Neural progenitor cell (in vitro differentiated cells): ENCODE results near the gene PPP2R1A. TPM values are rescaled to one million over a fixed set of nuclear protein-coding genes. Genes with fewer than 3 reads are reported as not detected.
"Not testable (repeated sequence)": the region's sequence is repeated elsewhere in the genome, so short reads cannot be mapped to it uniquely, and the experiment has no call there.

Experiments used
- DNase-seq: peaks from one replicate; pipeline ENCODE4 v3.0.0-alpha.2; 2016; ENCODE audit warnings: low spot score
- H2AFZ ChIP-seq: fragments of 200-600 bp; sonication (generic); replicated peaks from 2 replicates; pipeline ENCODE4 v1.6.1; 2016; ENCODE audit warnings: antibody characterized with exemption
- H3F3A ChIP-seq: fragments of 200-600 bp; sonication (generic); 2 replicates; pipeline ENCODE4 v1.6.1; 2016; ENCODE audit warnings: antibody characterized with exemption, low read depth
- H3K27ac ChIP-seq: fragments of 200-600 bp; sonication (generic); 2 replicates; pipeline ENCODE4 v1.5.1; 2016; ENCODE audit warnings: mild to moderate bottlenecking
- H3K27me3 ChIP-seq: fragments of 200-600 bp; sonication (generic); 2 replicates; pipeline ENCODE4 v1.6.1; 2016; ENCODE audit warnings: mild to moderate bottlenecking, moderate library complexity
- H3K36me3 ChIP-seq: fragments of 200-600 bp; sonication (generic); 2 replicates; pipeline ENCODE4 v1.5.1; 2016
- H3K4me1 ChIP-seq: fragments of 200-600 bp; sonication (generic); 2 replicates; pipeline ENCODE4 v1.6.1; 2016; ENCODE audit warnings: mixed run types
- H3K4me2 ChIP-seq: fragments of 200-600 bp; sonication (generic); 2 replicates; pipeline ENCODE4 v1.6.1; 2016
- H3K4me3 ChIP-seq: fragments of 200-600 bp; sonication (generic); 2 replicates; pipeline ENCODE4 v1.5.1; 2016
- H3K79me2 ChIP-seq: fragments of 200-600 bp; sonication (generic); 2 replicates; pipeline ENCODE4 v1.6.1; 2016; ENCODE audit warnings: low read depth
- H3K9ac ChIP-seq: fragments of 200-600 bp; sonication (generic); 2 replicates; pipeline ENCODE4 v1.6.1; 2016
- H3K9me3 ChIP-seq: fragments of 200-600 bp; sonication (generic); 2 replicates; pipeline ENCODE4 v1.5.1; 2016; ENCODE audit warnings: low read depth
- H4K20me1 ChIP-seq: fragments of 200-600 bp; sonication (generic); 2 replicates; pipeline ENCODE4 v1.6.1; 2016; ENCODE audit warnings: low read depth
- H3K27ac Mint-ChIP-seq: 3 replicates; pipeline ENCODE4 v1.8.0; 2021; ENCODE audit warnings: mixed read lengths
- H3K27me3 Mint-ChIP-seq: 2 replicates; pipeline ENCODE4 v1.8.0; 2022; ENCODE audit warnings: low read depth, mild to moderate bottlenecking, inconsistent platforms, moderate library complexity, mixed read lengths; ENCODE audit not compliant: insufficient read depth
- H3K36me3 Mint-ChIP-seq: 3 replicates; pipeline ENCODE4 v1.8.0; 2021; ENCODE audit warnings: mixed read lengths
- H3K4me1 Mint-ChIP-seq: 3 replicates; pipeline ENCODE4 v1.8.0; 2021; ENCODE audit warnings: mixed read lengths
- H3K4me3 Mint-ChIP-seq: 3 replicates; pipeline ENCODE4 v1.8.0; 2021; ENCODE audit warnings: mild to moderate bottlenecking, moderate library complexity, mixed read lengths
- H3K9me3 Mint-ChIP-seq: 3 replicates; pipeline ENCODE4 v1.8.0; 2020; ENCODE audit warnings: mixed read lengths
- CTCF ChIP-seq: fragments of 200-600 bp; sonication (generic); IDR thresholded peaks from 2 replicates; pipeline ENCODE4 v1.5.1; 2017; ENCODE audit warnings: antibody characterized with exemption, mild to moderate bottlenecking
- EZH2 ChIP-seq: fragments of 200-600 bp; sonication (generic); IDR thresholded peaks from 2 replicates; pipeline ENCODE4 v1.6.1; 2017; ENCODE audit warnings: antibody characterized with exemption, mild to moderate bottlenecking, moderate library complexity
- EZH2phosphoT487 ChIP-seq: fragments of 200-600 bp; sonication (generic); IDR thresholded peaks from 2 replicates; pipeline ENCODE4 v1.6.1; 2017; ENCODE audit warnings: antibody characterized with exemption
- total RNA-seq: library from RNA; depleted of rRNA; stranded (reverse); fragments of >200 nt; gene quantifications from 2 replicates; pipeline ENCODE4 v1.2.3, GENCODE V29; 2015; ENCODE audit warnings: low replicate concordance

PPP2R1A gene
- total RNA-seq, 1 donor from 2014 or later = 218 TPM

- H3K79me2 ChIP-seq = peaks cover 91% of the 10 kb centered on the region
- DNase-seq = no peak
- Mint-ChIP-seq H3K27me3 (peaks cover 2% of the 10 kb centered on the region), H3K36me3 (peaks cover 63% of the 10 kb centered on the region), H3K9me3 (peaks cover 3% of the 10 kb centered on the region), H3K27ac (no peak overlapping the region), H3K4me3 (no peak overlapping the region), H3K4me1 (no peaks in the 10 kb centered on the region)
- H3K27me3 ChIP-seq = no peaks in the 10 kb centered on the region
- H3K27ac ChIP-seq = no peak overlapping the region
- no peak overlapping the region for H2AFZ ChIP-seq
- no peak overlapping the region for H3K9ac ChIP-seq
- no peak overlapping the region for H3K4me3 ChIP-seq
- H4K20me1 ChIP-seq = peaks cover 92% of the 10 kb centered on the region
- no peaks in the 10 kb centered on the region for H3K9me3 ChIP-seq
- no peaks in the 10 kb centered on the region for H3F3A ChIP-seq
- no peak overlapping the region for H3K4me2 ChIP-seq
- no peaks in the 10 kb centered on the region for H3K36me3 ChIP-seq
- TF ChIP-seq CTCF (no peak), EZH2 (no peak), EZH2phosphoT487 (no peak)
- H3K4me1 ChIP-seq = no peaks in the 10 kb centered on the region
Measured at GRCh38 chr19:52200044-52200443, 10.2 kb downstream of the PPP2R1A start.

GRCh38 chr19:52200755-52201391 lies 11.0 kb downstream of the PPP2R1A start:
- H3K36me3 ChIP-seq = not testable (repeated sequence)

GRCh38 chr19:52206481-52206880 lies 16.6 kb downstream of the PPP2R1A start:
- H4K20me1 ChIP-seq = peaks cover 48% of the 10 kb centered on the region
- Mint-ChIP-seq H3K4me3 (no peak overlapping the region), H3K27me3 (peaks cover under 1% of the 10 kb centered on the region)

More at GRCh38 chr19:52200755-52201391, 11.0 kb downstream of the PPP2R1A start:
- not testable (repeated sequence) for H3F3A ChIP-seq, H3K27me3 Mint-ChIP-seq, H3K4me3 ChIP-seq, H3K4me1 ChIP-seq, H3K9ac ChIP-seq, H3K9me3 ChIP-seq, H3K4me3 Mint-ChIP-seq, DNase-seq, H3K27ac ChIP-seq, H3K27ac Mint-ChIP-seq, H3K9me3 Mint-ChIP-seq, H2AFZ ChIP-seq, H3K4me2 ChIP-seq, H3K27me3 ChIP-seq, H3K4me1 Mint-ChIP-seq
- Histone ChIP-seq H4K20me1 (peaks cover 90% of the 10 kb centered on the region), H3K79me2 (peaks cover 88% of the 10 kb centered on the region)
- peaks cover 61% of the 10 kb centered on the region for H3K36me3 Mint-ChIP-seq

More at GRCh38 chr19:52206481-52206880, 16.6 kb downstream of the PPP2R1A start:
- Histone ChIP-seq H3K79me2 (peaks cover 45% of the 10 kb centered on the region), H3K36me3 (no peaks in the 10 kb centered on the region), H3F3A (no peaks in the 10 kb centered on the region), H3K9me3 (no peaks in the 10 kb centered on the region), H3K4me2 (no peak overlapping the region), H3K4me3 (no peak overlapping the region), H3K27ac (no peak overlapping the region), H3K4me1 (no peaks in the 10 kb centered on the region), H3K9ac (no peak overlapping the region), H3K27me3 (no peaks in the 10 kb centered on the region), H2AFZ (no peak overlapping the region)
- Mint-ChIP-seq H3K4me1 (no peaks in the 10 kb centered on the region), H3K27ac (no peak overlapping the region), H3K36me3 (peaks cover 51% of the 10 kb centered on the region), H3K9me3 (no peaks in the 10 kb centered on the region)
- DNase-seq = no peak
- TF ChIP-seq CTCF (no peak), EZH2 (no peak), EZH2phosphoT487 (no peak)
